ENCODE measurements around the gene TCF12.
A peak's percentile ranks its signal among the peaks of the same experiment; 100 is the strongest.

The TCF12 gene

DNA sequence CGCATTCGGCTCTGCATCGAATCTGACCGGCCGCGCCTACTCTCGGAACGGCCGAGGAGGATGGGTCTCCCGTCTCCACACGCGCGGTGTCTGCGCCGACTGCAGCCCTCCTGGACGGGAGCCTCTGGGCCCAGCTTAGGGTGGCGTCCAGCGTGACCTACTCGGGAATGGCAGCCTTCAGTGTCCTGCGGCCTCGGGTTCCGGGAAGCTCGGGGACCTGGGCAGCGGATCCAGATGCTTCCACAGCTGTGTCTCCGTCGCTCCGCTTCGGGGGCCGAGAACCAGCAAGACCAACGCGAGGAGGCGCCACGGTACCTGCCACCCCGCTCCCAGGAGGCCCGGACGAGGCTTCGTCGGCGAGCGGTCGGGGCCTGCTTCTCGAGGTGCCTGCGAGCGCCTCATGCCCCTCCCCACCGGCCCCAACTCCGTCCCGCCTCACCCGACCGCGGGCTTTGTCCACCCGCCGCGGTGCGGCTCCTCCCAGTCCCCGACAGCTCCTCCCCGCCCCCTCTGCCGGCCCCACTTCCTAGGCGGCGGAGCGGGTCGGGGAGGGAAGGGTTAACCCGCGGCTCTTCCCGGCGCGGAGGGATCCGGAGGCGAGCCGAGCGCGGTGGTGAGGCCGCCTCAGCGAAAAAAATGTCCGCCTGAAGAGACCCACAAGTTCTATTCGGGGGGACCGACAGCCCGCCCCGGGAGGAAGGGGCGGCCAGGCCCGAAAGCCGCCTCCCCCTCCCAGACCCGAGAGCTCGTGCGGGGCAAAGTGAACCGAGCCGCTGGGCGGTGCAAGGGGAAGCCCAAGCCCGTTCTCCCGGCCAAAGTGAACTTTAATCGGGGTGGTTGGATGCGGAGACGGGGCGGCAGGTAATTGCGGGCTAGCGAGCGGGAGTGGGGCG lies at the start of gene TCF12:
Gene TCF12, plus strand, starts transcription at position 599 of the 893 bp plus-strand sequence. CDS start 1,270 bp downstream, outside the sequence.
- peak; percentile 84 to 85 for DNase-seq

DNA sequence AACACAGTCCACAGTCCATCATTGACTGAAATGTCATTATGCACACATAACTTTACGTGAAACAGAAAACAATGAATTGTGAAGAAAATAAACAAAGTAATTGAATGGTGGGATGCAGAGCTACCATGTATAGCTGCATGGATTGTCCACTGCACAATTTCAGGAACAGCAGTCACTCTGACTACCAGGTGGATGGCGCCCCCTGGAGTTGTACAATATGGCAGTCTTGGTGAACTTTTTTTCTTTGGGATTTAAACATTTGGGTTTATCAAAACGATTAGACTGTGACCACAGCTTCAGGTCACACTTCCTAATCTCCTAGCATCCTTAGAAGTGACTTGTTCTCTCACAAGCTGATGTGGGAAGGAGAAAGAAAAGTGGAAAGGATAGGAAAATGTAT lies 48.9 kb upstream of the TCF12 start:
- no peak for DNase-seq

DNA sequence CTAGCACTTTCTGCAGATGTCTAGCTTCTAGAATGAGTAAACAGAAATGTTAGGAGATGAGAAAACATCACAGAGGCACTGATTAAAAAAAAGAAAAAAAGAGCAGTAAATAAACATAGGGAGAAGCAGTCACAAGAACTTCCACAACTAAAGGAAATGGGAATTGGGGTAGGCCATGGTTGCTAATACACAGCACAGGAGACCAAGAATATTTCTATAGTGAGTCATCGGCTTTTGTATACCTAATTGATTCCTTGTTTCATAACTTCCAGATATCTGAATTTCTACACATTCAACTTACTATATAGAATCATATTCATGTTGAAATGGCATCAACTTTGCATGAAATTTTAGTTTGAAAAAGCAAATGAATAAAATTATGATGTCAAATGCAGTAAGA lies 47.3 kb upstream of the TCF12 start:
- DNase-seq, result no peak

DNA sequence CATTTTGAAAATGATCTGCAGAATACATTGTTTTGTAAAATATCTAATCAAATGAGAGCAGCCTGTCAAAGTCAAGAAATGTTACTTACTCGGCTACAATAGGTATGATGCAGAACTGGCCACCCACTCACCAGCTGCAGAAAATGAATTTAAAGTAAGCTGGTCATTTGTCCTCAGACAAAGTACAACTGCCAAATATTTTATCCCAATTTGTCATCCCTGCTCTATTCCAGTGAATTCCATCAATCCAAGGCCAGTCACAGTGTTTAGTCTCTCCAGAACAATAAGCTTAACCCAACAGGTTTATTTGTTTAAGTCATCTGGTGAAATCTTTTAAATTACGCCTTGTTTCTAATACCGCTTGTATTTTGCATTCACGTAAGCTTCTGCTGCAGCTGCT lies 46.6 kb upstream of the TCF12 start:
- no peak for DNase-seq

GRCh38 chr15:56877255-56877970 lies 41.0 kb upstream of the TCF12 start:
- no peak for DNase-seq

- no peak for DNase-seq
Observed at GRCh38 chr15:56879502-56879901, 38.9 kb upstream of the TCF12 start.

DNA sequence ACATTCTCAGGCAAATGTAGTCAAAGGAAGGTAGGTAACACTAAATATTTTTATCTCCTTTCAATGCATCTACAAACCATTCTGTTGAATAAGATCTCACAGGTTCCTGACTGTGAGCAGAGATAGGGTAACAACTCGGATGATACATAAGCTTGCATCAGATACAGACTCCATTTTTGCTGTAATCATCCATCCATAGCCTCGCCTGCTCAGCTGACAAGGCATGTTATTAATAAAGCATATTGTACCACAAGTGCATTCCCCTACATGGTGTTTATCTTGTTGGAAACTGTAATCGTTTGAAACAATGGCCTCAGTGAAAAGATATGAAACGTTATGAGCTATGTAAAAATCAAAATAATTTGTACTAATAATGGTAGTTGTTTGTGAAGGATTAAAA lies 35.4 kb upstream of the TCF12 start:
- no peak for DNase-seq

- DNase-seq, result no peak
Observed at GRCh38 chr15:56886363-56886931, 32.0 kb upstream of the TCF12 start.

DNA sequence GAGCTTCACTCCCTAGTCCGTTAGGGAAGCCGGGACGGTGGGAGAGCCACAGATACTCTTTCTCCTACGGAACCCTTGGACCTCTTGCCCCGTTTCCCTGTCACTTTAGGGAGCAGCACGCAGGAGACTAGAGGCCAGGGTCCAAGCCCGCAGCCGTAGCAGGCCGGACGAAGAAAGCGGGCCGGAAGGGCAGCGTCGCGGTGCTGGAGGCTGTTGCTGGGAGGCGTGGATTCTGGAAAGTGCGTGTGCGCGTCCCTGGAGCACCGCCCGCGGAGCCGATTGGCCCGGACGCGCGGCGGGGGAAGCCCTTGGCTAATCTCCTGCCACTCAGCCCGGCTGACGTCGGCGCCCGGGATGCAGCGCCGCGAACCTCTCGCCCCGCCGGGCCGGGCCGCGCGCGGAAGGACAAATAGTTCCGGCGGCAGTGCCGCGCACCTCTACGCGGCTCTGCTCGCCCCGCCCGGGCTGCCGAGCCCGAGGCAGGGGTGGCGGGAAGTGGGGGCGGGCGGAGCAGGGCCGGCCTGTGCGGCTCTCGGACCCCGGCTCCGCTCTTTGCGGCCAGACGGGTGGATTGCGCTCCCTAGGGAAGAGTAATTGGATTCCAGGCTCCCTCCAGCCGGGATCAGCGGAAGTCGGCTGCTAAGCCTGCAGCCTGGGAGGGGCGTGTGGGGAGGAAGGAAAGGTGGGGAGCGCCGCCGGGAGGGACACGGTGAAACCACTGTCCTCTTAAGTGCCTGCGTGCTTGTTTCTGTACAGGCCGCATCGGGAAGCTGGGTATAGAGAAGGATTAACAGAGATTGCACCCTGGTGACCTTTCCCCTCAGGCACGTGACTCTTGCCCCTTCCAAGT lies 31.3 kb upstream of the TCF12 start:
- DNase-seq, result peak; percentile 64 to 71

DNA sequence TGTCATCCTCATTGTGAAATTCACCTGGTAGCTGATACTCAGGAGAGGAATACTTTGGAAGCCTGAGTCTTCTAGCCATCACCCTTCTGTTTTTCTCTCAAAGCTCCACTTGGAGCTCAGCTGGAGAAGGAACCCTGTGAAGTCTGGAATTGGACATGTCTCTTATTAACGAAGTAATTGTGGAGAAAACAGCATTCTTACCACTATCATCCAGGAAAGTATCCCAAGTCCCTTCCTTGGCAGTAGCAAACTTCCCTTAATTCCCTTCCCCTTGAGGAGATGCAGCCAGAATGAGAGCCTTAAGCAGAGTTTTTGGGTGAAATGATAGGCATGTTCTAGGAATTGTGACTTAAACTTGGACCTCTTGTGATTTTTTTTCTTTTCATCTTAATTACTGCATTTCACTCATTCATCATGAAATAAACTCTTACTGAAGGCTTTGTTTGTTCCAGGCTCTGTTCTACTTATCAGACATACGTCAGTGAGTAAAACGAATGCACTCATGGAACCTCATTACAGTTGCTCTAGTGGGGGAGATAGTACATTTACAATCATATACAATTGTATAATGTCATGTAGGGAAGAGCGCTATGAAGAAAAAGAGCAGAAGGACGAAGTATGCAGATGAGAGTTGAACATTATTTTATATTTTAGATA lies 30.5 kb upstream of the TCF12 start:
- no peak for DNase-seq

DNA sequence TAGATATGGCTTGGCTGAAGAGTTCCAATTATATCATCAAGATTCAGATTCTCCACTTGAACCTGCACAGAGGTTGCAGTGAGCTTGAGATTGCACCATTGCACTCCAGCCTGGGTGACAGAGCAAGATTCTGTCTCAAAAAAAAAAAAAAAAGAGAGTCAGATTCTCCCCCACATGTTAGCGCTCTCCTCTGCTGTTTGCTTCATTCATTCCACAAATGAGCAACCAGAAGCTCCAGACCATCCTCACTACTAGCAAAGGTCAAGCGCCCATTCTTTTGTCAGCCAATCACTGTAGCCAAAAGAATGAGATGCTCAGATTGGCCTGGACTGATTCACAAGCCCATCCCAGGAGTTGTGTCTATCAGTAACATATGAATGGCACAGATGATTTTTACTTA lies 28.4 kb upstream of the TCF12 start:
- no peak for DNase-seq

- no peak for DNase-seq
Observed at GRCh38 chr15:56891852-56892440, 26.5 kb upstream of the TCF12 start.

DNA sequence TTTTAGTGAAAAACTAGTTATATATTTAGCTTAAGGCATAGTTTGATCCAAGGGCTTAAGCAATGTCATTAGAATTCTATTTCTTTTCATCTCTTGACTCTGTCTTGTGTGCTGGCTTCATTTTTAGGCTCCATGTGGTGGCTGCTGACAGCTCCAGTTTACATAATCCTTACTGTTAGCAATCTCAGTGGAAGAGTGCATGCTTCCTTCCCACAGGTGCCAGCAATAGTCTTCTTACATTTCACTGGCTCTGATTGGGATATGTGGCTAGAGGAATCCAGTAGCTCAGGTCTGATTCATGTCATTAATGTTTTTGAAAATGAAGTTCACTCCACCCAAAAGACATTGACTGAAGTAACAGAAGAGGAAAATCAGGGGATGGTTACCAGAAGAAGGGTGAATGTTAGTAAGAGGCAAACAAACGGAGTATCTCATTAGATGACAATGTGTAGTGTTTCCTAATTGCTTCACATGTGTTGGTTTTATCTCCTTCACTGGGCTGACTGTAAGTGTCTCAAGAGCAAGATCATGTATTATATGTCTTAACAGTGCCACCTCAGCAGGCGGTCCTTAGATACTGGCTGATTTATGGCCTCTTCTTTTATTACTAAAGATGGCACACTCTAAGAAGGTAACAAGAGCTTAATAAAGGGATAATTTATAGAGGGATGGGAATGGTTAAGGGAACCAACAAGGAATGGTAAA lies 25.6 kb upstream of the TCF12 start:
- DNase-seq, result no peak

DNA sequence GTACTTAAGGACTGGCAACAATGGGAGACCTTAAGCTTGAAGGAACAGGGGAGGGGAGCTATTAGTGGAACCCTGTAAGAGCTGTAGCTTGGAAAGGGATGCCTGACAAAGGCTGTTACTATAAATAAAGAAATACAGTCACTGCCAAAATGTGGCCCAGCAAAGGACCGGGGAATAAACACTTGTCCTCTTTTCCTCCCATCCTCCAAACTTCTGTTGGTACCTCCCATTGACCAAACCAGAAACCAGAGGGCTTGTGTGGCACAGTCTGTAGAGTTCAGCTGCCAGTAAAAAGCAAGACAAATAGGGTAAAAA lies 25.1 kb upstream of the TCF12 start:
- DNase-seq, result no peak

GRCh38 chr15:56894601-56895000 lies 23.8 kb upstream of the TCF12 start:
- DNase-seq, result no peak

GRCh38 chr15:56901931-56902330 lies 16.5 kb upstream of the TCF12 start:
- DNase-seq, result no peak

DNA sequence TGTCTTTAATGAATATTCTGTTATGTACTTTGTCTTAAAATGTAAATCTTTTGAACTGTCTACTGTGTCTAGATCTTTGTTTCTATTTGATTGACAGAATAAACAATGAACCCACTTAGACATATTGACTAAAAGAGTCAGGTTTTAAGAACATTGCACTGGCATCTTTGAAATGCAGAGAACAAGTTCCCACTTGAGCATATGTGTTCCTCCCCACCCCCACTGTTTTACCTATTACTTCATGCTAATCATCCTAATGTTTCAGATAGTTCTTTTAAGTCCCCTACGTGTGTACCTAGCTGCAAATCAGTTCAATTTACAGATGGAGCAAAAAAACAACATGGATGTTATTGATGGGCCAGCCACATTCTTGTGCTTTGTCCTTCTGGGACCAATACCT lies 11.7 kb upstream of the TCF12 start:
- DNase-seq, result no peak

GRCh38 chr15:56910801-56911200 lies 7.6 kb upstream of the TCF12 start:
- DNase-seq, result no peak

- no peak for DNase-seq
Observed at GRCh38 chr15:56913241-56913640, 5.2 kb upstream of the TCF12 start.

DNA sequence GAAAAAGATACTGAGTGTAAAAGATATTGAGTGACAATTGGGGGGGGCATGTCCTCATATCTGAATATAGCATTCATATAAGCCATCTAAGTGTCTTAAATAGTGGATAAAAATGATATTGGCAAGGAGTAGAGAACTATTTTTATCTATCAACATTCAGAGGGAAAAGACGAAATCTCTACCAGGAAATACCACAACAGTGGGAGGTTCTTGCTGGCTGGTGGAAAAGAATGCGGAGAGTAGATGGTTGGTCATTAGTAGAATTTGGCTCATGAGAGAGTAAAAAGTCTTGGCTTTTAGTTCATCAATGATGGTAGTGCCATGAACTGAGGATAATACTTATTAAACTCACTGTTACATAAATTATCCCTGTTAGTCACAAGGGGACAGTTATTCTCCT lies 4.8 kb upstream of the TCF12 start:
- DNase-seq, result no peak

DNA sequence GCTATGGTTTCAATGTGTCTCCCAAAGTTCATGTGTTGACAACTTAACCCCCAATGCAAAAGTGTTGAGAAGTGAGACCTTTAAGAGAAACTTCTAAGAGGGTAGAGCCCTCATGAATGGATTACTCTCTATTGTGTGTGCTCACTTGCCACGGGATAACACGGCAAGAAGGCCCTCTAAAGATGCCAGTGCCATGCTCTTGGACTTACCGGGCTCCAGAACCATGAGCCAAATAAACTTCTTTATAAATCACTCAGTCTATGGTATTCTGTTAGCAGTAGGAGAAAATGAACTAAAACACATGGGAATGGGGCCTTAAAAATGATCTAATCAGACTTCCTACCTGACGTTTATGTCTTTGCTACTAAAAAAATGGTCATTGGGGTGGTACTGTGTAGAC lies 2.6 kb upstream of the TCF12 start:
- DNase-seq, result no peak
